Measurements from ENCODE around the gene RGS9. TPM values are rescaled to one million over a fixed set of nuclear protein-coding genes. Genes with fewer than 3 reads are reported as not detected.

The RGS9 gene
- total RNA-seq, 1 donor from 2014 or later, result 3.1 TPM

GRCh38 chr17:65229621-65229995 lies 92.4 kb downstream of the RGS9 start:
- Mint-ChIP-seq H3K27ac (peak overlapping the region; percentile 93), H3K4me3 (peak overlapping the region; percentile 68), H3K9me3 (no peaks in the 10 kb centered on the region), H3K27me3 (peaks cover 28% of the 10 kb centered on the region), H3K36me3 (ENCODE audit: low read depth) (no peaks in the 10 kb centered on the region), H3K4me1 (peaks cover 30% of the 10 kb centered on the region)
- intact Hi-C loops (cut with micrococcal nuclease), result loop anchor here (1.0 to 2.0 kb wide), 5 partner anchors 33 to 327 kb away; no protein-coding TSS in a partner anchor
- no peak for DNase-seq

- H3K27ac Mint-ChIP-seq, result peak overlapping the region; percentile 93
- intact Hi-C loops (cut with micrococcal nuclease), result loop anchor here (5.0 kb wide), 2 partner anchors 567 to 757 kb away; no protein-coding TSS in a partner anchor
- peaks cover 30% of the 10 kb centered on the region for H3K4me1 Mint-ChIP-seq
- H3K9me3 Mint-ChIP-seq, result no peaks in the 10 kb centered on the region
- no peaks in the 10 kb centered on the region for H3K36me3 Mint-ChIP-seq (ENCODE audit: low read depth)
- peaks cover 28% of the 10 kb centered on the region for H3K27me3 Mint-ChIP-seq
- peak overlapping the region; percentile 68 for H3K4me3 Mint-ChIP-seq
- DNase-seq, result no peak
These were observed 92.9 kb downstream of the RGS9 start for GRCh38 chr17:65230040-65230439.

- H3K36me3 Mint-ChIP-seq (ENCODE audit: low read depth), result no peaks in the 10 kb centered on the region
- H3K9me3 Mint-ChIP-seq, result no peaks in the 10 kb centered on the region
- no peak for DNase-seq
- peaks cover 25% of the 10 kb centered on the region for H3K27me3 Mint-ChIP-seq
- H3K27ac Mint-ChIP-seq, result no peak overlapping the region
- no peak overlapping the region for H3K4me3 Mint-ChIP-seq
- intact Hi-C loops (cut with micrococcal nuclease), result loop anchor here (1.0 to 5.0 kb wide), 4 partner anchors 63 to 934 kb away; no protein-coding TSS in a partner anchor
- peaks cover 32% of the 10 kb centered on the region for H3K4me1 Mint-ChIP-seq
These were observed 93.9 kb downstream of the RGS9 start for GRCh38 chr17:65231086-65231485.

- Mint-ChIP-seq H3K4me1 (peaks cover 31% of the 10 kb centered on the region), H3K4me3 (no peak overlapping the region), H3K9me3 (no peaks in the 10 kb centered on the region), H3K27ac (peak overlapping the region; percentile 75), H3K27me3 (peaks cover 23% of the 10 kb centered on the region), H3K36me3 (ENCODE audit: low read depth) (no peaks in the 10 kb centered on the region)
- DNase-seq, result peak; percentile 88
- intact Hi-C loops (cut with micrococcal nuclease), result loop anchor here (1.0 to 5.0 kb wide), 4 partner anchors 63 to 934 kb away; no protein-coding TSS in a partner anchor
These were observed 94.6 kb downstream of the RGS9 start for GRCh38 chr17:65231662-65232335.

GRCh38 chr17:65235284-65235683 lies 98.1 kb downstream of the RGS9 start:
- Mint-ChIP-seq H3K9me3 (no peaks in the 10 kb centered on the region), H3K4me1 (peaks cover 7% of the 10 kb centered on the region), H3K4me3 (no peak overlapping the region), H3K27me3 (peaks cover 31% of the 10 kb centered on the region), H3K36me3 (ENCODE audit: low read depth) (no peaks in the 10 kb centered on the region), H3K27ac (no peak overlapping the region)
- intact Hi-C loops (cut with micrococcal nuclease), result no loop called here
- DNase-seq, result no peak

- no peak for DNase-seq
- Mint-ChIP-seq H3K36me3 (ENCODE audit: low read depth) (no peaks in the 10 kb centered on the region), H3K4me3 (no peak overlapping the region), H3K27ac (no peak overlapping the region), H3K27me3 (peaks cover 34% of the 10 kb centered on the region), H3K4me1 (peaks cover 5% of the 10 kb centered on the region), H3K9me3 (no peaks in the 10 kb centered on the region)
- intact Hi-C loops (cut with micrococcal nuclease), result no loop called here
These were observed 99.2 kb downstream of the RGS9 start for GRCh38 chr17:65236321-65236720.

GRCh38 chr17:65243838-65244625 lies 106.9 kb downstream of the RGS9 start:
- DNase-seq, result peak; percentile 64
- Mint-ChIP-seq H3K36me3 (ENCODE audit: low read depth) (no peaks in the 10 kb centered on the region), H3K4me3 (no peak overlapping the region), H3K4me1 (peaks cover 12% of the 10 kb centered on the region), H3K27ac (no peak overlapping the region), H3K27me3 (peaks cover 29% of the 10 kb centered on the region), H3K9me3 (no peaks in the 10 kb centered on the region)
- intact Hi-C loops (cut with micrococcal nuclease), result no loop called here

GRCh38 chr17:65246252-65246651 lies 109.1 kb downstream of the RGS9 start:
- no peak for DNase-seq
- Mint-ChIP-seq H3K27ac (no peak overlapping the region), H3K4me3 (no peak overlapping the region), H3K27me3 (peaks cover 30% of the 10 kb centered on the region), H3K4me1 (peaks cover 12% of the 10 kb centered on the region), H3K36me3 (ENCODE audit: low read depth) (no peaks in the 10 kb centered on the region), H3K9me3 (no peaks in the 10 kb centered on the region)
- intact Hi-C loops (cut with micrococcal nuclease), result no loop called here

GRCh38 chr17:65249774-65250173 lies 112.6 kb downstream of the RGS9 start:
- Mint-ChIP-seq H3K36me3 (ENCODE audit: low read depth) (no peaks in the 10 kb centered on the region), H3K4me1 (peaks cover 4% of the 10 kb centered on the region), H3K27me3 (peaks cover 46% of the 10 kb centered on the region), H3K4me3 (no peak overlapping the region), H3K27ac (no peak overlapping the region), H3K9me3 (peaks cover 3% of the 10 kb centered on the region)
- no peak for DNase-seq
- intact Hi-C loops (cut with micrococcal nuclease), result no loop called here

- intact Hi-C loops (cut with micrococcal nuclease), result no loop called here
- no peaks in the 10 kb centered on the region for H3K36me3 Mint-ChIP-seq (ENCODE audit: low read depth)
- H3K4me3 Mint-ChIP-seq, result no peak overlapping the region
- peaks cover 15% of the 10 kb centered on the region for H3K9me3 Mint-ChIP-seq
- no peak overlapping the region for H3K27ac Mint-ChIP-seq
- DNase-seq, result no peak
- peaks cover 38% of the 10 kb centered on the region for H3K27me3 Mint-ChIP-seq
- H3K4me1 Mint-ChIP-seq, result no peaks in the 10 kb centered on the region
These were observed 117.0 kb downstream of the RGS9 start for GRCh38 chr17:65254166-65254565.

GRCh38 chr17:65259281-65259680 lies 122.1 kb downstream of the RGS9 start:
- Mint-ChIP-seq H3K36me3 (ENCODE audit: low read depth) (no peaks in the 10 kb centered on the region), H3K27ac (no peak overlapping the region)
- no peak for DNase-seq

GRCh38 chr17:65259696-65260485 lies 122.7 kb downstream of the RGS9 start:
- intact Hi-C loops (cut with micrococcal nuclease), result no loop called here
- no peak overlapping the region for H3K4me3 Mint-ChIP-seq

More at GRCh38 chr17:65259281-65259680, 122.1 kb downstream of the RGS9 start:
- Mint-ChIP-seq H3K4me3 (no peak overlapping the region), H3K9me3 (peaks cover 18% of the 10 kb centered on the region), H3K27me3 (peaks cover 21% of the 10 kb centered on the region), H3K4me1 (peaks cover 26% of the 10 kb centered on the region)
- intact Hi-C loops (cut with micrococcal nuclease), result no loop called here

GRCh38 chr17:65260626-65261025 lies 123.5 kb downstream of the RGS9 start:
- Mint-ChIP-seq H3K36me3 (ENCODE audit: low read depth) (no peaks in the 10 kb centered on the region), H3K27ac (no peak overlapping the region), H3K9me3 (peaks cover 23% of the 10 kb centered on the region), H3K4me1 (peaks cover 32% of the 10 kb centered on the region), H3K4me3 (no peak overlapping the region), H3K27me3 (peaks cover 19% of the 10 kb centered on the region)
- intact Hi-C loops (cut with micrococcal nuclease), result no loop called here
- no peak for DNase-seq

More at GRCh38 chr17:65259696-65260485, 122.7 kb downstream of the RGS9 start:
- H3K27me3 Mint-ChIP-seq, result peaks cover 19% of the 10 kb centered on the region
- no peak for DNase-seq
- peaks cover 26% of the 10 kb centered on the region for H3K4me1 Mint-ChIP-seq
- no peak overlapping the region for H3K27ac Mint-ChIP-seq
- H3K9me3 Mint-ChIP-seq, result peaks cover 18% of the 10 kb centered on the region
- H3K36me3 Mint-ChIP-seq (ENCODE audit: low read depth), result no peaks in the 10 kb centered on the region

All from activated CD4-positive, alpha-beta T cell treated with anti-CD3 and anti-CD28 coated beads, Interleukin-2, amount 10 ng/mL, durations not matched to agents 24 days and 14 days (primary cell).